ENCODE data around the gene ZSCAN10.

Gene ZSCAN10

DNA sequence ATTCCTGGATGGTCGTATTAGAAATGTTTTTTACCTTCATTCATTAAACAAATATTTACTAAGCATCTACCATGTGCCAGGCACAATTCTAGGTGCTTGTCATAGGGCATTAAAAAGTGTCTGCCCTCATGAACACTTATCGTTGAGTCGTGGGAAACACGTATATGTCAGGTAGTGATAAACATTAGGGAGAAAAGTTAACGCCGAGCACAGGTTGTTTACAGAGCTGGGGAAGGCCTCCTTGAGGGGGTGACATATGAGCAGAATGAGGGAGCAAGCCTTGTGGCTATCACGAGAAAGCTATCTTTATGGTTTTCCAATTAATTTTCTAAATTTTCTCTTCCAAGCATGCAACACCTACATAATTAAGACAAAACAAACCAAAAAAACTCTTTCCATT, 34.8 kb upstream of the ZSCAN10 start:
- DNase-seq: no peak

DNA sequence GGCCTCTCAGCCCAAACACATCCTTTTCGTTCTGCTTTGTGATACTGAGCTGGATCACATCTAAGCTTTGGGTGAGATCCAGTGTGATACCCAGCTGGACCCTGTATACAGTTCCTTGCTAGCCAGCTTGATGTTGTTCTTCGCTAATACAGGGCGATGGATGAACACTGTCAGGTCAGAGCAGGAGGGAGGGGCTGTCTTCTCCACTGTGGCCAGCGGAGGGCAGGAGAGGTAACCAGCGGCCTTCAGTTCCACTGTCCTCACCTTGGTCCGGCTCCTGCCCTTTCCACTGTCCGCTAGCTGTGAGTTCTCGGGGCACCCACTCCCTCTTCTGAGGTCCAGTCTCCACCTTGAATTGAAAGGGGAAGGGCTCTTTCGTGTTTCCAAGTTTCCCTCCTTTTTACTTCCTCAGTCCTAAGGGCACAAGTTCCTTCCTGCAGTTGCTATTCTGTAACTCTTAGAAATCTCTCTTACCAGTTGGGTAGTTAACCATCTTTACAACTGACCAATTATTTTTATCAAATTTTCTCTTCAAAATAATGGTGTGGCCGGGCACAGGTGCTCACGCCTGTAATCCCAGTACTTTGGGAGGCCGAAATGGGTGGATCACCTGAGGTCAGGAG, 32.8 kb upstream of the ZSCAN10 start:
- no peak for DNase-seq

DNA sequence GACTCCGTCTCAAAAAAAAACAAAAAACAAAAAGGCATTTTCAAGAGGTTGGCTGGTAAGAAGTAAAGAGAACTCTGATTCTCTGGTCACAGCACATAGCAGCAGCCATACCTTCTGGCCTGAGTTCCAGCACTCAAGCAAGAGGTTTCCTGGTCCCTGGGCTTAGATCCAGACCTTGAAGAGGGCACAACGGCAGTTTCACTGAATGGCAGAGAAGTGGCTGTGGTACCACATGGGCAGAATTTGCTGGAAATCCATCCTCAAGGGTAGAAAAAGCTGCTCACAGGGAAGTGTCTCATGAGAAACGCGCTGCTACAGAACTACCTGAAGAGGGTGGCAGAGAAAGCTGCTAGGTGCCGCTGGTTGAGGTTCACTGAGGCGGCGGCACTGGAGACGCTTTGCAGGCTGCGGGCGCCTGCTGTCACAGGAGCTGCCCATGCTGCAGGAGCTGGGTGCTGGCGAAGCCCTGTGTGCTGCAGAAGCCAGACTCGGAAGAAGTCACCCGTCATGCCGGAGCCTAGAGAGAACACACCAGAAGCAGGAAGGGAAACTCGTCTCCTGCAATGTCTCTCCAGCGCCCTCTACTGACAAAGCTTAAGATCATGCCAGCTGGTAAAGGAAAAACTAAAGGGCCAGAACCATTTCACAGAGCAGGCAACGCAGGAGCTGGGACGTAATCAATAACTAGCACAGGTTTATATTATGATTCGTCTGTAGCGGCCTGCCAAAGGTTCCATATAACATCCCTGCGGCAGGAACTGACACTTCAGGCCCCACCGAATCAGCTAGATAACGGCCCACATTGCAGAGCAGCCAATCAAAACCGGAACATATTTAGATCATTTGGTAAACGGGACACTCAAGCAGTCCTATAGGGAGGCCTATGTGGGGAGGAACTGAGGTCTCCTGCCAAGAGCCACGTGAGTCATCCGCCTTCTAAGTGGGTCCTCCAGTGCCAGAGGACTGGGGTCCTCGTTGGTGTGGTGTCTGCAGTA, 30.3 kb upstream of the ZSCAN10 start:
- DNase-seq: peak; percentile 61

DNA sequence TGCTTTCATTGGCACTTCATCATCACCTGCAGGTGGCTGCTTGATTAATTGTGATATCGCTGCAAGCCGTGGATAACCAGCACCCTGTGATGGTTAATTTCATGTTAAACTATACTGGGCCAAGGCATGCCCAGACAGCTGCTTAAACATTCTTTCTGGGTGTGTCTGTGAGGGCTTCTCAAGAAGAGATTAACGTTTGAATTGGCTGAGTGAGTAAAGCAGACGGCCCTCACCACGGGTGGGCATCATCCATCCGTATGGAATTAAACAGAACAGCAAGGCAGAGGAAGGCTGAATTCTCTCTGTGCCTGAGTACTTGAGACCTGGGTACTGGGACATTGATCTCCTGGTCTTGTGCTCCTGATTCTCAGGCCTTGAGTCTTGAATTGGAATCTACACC, 28.7 kb upstream of the ZSCAN10 start:
- DNase-seq: no peak

DNA sequence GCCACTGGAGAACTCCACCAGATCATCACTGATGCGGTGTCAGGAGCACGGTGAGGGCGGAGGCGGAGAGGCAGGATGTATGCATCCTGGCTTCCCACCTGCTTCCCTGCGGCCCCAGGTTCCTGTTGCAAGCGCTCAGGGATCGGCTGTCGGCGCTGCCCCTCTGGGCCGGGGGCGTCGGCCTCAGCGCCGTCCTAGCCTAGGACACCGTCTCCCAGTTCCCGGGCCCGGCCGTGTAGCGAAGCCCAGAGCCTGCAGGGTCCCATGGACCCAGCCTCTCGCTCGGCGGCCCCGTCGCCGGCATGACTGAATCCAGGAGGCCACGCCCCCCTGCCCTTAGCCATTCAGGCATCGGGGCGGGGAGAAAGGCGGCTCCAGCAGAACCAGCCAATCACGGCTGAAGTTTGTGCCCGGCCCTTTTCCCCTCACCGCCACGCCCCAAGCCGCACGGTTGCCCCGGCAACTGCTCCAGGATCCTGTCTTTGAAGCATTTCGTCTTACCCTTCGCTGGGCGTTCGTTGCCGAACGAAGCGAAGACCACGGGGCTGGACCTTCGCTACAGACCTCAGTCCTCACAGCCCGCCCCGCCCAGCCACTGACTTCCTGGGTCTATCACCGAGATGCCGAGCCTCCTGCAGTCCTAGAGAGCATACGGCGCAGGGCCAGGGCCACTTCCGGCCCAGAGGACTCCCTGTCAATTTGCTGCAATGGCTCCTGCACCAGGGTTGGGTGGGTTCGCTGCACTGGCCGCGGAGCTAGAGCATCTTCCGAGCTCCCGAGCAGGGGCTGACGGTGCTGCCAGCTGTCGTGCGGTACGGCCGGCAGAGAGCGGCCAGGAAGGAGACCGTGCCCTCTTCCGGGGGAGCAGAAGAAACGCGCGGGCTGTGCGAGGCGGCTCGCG, 25.1 kb upstream of the ZSCAN10 start:
- DNase-seq: peak; percentile 87

DNA sequence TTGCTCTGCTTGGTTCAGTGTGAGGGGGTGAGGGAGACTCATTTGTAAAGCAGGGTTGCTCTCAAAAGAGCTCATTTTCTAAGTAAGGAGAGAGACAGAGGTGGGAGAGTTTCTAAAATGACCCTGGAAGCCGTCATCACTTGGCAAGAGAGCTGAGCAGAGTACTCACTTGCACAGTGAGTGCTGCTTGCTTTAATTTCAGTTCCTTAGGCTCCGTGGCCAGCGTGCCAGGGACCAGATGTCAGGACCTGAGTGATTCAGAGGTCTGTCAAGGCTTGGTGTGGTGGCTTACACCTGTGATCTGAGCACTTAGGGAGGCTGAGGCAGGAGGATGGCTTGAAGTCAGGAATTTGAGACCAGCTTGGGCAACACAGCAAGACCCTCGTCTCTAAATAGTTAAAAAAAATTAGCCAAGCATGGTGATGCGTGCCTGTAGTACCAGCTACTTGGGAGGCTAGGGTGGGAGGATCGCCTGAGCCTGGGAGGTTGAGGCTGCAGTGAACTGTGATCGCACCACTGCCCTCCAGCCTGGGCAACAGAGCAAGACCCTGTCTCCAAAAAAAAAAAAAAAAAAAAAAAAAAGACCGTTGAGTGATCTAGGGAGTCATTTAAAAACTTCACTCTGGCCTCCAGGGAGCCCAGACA, 24.0 kb upstream of the ZSCAN10 start:
- DNase-seq: no peak

DNA sequence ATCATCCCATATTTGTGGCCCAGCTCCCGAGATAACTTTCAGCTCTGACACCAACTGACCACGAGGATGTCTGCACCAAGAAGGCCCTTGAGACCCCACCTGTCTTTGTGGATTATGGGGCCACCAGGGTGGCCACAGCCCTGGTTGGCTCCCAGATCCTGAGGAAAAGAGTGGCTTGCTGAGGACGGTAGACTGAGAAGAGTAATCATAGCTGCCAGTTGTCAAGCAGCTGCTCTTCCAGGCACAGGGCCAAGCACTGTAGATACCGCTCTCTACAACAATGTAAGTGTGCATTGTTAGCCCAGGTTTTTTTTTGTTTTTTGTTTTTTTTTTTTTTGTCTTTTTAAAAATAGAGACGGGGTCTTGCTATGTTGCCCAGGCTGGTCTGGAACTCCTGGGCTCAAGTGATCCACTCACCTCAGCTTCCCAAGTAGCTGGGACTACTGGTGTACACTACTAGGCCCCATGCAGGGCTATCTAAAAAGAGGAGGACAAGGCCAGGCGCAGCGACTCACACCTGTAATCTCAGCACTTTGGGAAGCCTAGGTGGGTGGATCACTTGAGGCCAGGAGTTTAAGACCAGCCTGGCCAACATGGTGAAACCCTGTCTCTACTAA, 22.9 kb upstream of the ZSCAN10 start:
- DNase-seq: no peak

DNA sequence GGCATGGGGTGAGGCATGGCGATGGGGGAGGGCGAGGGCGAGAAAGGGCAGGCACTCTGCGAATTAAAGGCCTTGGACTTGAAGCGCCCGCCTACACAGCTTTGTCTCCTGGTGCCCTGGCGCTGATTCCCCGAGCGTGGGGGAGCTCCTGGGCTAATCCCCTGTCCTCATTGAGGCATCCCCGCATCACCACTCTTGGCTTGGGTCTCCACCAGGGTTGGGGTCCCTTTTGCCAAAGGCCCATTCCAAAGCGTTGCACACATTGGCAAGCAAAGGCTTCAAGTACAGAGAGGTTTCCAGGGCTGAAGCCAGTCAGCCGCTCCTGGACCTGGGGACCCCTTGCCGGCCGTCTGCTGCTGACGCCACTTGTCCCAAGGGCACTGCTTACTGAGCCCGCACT, 21.3 kb upstream of the ZSCAN10 start:
- DNase-seq: no peak

DNA sequence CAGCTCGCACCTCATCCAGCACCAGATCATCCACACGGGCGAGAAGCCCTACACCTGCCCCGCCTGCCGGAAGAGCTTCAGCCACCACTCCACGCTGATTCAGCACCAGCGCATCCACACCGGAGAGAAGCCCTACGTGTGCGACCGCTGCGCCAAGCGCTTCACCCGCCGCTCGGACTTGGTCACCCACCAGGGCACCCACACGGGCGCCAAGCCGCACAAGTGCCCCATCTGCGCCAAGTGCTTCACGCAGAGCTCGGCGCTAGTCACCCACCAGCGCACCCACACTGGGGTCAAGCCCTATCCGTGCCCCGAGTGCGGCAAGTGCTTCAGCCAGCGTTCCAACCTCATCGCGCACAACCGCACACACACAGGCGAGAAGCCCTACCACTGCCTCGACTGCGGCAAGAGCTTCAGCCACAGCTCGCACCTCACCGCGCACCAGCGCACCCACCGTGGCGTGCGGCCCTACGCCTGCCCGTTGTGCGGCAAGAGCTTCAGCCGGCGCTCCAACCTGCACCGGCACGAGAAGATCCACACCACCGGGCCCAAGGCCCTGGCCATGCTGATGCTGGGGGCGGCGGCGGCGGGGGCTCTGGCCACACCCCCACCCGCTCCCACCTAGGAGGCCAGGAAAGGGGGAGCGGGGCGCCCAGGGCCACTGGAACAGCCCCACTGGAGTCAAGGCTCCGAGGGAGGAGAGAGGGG, 20.8 kb upstream of the ZSCAN10 start:
- DNase-seq: no peak

DNA sequence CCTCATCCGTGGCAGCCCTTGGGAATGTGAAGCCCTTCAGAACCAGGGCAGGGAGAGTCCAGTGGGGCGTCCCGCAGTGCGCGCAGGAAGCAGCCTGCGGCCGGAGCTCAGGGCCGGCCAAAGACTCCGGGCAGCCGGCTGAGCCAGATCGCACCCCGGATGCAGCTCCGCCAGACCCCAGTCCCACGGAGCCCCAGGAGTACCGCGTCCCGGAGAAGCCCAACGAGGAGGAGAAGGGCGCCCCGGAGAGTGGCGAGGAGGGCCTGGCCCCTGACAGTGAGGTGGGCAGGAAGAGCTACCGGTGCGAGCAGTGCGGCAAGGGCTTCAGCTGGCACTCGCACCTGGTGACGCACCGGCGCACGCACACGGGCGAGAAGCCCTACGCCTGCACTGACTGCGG, 20.2 kb upstream of the ZSCAN10 start:
- no peak for DNase-seq

DNA sequence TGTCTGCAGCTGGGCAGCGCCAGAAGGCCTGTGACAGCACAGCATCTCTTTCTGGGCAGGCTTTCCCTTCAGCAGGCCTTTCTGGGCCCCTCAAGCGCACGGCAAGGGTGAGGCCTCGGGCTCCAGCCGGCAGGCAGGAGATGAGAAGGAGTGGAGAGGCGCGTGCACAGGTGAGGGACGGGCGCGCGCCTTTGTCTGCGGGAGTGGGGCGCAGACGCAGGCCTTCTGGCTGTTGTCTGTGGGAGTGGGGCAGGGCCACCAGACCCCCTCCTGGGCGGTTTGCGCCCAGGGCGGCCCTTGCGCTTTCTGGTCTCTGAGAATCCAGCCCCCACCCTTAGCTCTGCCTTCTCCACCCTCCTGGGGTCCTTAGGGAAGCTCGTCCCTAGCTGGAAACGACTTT, 19.8 kb upstream of the ZSCAN10 start:
- no peak for DNase-seq

DNA sequence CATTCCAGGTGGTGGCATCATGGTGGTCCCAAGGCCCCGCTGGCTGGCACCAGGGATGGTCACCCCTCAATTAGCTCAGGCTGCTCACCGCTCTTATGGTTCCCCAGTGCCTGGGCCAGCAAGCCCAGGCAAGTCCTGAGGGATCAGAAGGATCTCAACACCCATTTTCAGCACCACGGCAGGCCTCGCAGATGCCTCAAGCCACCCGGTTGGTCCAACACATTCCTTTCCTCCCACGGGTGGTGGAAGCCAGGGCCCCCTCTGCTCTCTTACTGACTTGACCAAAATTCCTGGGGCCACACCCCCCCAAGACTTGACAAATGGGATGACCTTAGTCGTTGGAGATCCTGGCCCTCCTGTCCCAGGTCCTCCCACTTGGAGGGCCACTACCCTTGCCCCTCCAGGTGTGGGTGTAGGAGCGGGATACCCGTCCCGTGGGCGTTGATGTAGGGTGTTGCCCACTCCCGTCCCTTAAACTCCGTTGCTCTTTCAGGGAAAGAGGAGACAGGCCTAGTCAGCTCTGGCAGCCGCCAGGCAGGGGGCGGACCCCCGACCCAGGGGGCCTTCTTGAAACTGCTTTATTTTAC, 19.2 kb upstream of the ZSCAN10 start:
- no peak for DNase-seq

DNA sequence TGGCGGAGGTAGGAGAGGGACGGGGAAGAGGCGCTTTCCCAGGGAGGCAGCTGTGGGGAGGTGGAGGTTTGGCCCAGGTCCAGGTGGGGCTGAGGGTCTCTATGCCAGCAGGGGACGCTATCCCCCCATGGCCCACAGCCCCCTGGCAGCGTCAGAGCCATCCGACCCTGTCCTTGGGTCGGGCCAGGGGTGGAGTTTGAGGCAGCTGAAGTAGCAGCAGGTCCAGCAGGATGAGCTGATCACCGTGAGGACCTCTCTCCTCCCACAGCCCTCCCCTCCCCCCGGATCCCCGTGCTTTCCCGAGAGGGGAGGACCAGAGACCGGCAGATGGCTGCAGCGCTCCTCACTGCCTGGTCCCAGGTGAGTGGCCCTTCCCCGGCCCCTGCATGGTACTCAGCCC, 16.5 kb upstream of the ZSCAN10 start:
- DNase-seq: no peak

DNA sequence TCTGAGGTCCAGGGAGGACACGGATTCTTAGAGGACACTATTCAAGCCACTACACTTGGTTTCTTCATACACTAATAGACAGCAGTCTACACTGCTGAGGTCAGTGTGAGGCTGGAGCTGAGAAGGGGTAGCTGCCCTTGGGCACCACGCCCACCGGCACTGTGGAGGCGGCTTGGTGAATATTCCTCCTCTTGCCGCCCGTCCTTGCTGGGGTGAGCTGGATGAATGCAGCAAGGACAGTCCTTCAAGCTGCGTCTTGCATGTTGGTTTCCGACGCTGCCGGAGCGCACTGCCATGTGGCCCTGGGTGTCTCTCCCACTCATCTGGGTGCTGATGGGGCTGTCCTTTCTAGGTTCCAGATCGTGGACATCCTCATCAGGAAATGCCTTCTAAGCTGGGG, 15.9 kb upstream of the ZSCAN10 start:
- DNase-seq: no peak

DNA sequence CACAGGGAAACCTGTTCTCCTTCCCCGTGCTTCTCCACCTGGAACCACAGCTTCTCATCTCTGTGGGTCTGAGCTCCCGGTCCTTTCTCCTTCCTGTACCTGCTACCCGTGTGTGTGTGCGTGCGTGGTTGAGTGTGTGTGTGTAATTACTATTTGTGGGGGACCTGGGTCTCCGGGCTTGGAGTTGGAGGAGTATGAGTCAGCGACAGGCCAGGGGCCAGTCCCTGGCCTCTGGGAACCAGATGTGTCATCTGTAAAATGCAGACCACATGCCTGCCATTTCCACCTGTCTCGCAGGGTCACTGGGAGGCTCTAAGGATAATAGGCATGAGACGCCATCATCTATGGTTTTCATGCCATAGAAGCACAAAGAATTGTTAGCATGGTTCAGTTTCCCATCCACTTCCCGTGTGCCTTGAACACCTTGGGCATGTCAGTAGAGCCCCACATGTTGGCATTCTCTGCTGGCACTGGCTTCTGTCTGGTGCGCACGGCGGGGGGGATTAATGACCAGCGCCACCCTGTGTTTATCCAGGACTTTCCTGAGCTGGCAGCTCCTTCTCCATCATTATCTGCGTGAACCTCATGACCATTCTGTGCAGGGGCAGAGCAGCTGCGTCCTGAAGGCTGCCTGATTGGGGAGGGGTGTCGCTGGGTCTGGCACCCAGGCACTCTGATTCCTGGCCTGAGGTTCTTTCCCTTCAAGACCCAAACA, 14.8 kb upstream of the ZSCAN10 start:
- DNase-seq: no peak

DNA sequence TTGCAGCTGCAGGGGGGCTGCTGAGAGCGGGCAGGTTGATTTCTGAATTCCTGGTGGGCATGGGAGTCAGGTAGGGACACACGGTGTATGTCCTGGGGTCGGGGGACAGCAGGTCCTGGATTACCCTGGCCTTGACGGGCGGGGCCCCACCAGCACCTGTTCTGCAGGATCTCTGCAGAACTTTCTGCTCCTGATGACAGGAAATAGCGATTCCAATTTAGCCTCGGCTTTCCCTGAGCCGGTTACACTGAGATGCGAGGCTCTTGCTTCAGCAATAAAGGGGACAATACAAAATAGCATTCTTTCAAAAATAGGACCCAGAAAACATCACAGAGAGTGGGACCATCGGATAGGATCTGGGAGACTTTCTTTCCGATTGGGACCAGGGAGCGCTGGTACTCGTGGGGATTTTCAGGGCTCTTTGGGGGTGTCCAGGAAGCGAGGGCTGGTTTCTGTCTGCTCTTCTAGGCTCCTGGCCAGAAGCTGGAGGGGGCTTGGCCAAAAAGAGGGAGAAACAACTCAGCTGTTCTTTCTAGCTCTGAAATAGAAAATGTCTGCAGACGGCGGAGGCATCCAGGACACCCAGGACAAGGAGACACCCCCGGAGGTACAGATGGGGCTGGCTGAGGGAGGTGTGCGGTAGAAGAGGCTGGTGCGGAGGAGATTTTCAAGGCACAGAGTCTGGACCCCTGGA, 13.9 kb upstream of the ZSCAN10 start:
- DNase-seq: no peak

DNA sequence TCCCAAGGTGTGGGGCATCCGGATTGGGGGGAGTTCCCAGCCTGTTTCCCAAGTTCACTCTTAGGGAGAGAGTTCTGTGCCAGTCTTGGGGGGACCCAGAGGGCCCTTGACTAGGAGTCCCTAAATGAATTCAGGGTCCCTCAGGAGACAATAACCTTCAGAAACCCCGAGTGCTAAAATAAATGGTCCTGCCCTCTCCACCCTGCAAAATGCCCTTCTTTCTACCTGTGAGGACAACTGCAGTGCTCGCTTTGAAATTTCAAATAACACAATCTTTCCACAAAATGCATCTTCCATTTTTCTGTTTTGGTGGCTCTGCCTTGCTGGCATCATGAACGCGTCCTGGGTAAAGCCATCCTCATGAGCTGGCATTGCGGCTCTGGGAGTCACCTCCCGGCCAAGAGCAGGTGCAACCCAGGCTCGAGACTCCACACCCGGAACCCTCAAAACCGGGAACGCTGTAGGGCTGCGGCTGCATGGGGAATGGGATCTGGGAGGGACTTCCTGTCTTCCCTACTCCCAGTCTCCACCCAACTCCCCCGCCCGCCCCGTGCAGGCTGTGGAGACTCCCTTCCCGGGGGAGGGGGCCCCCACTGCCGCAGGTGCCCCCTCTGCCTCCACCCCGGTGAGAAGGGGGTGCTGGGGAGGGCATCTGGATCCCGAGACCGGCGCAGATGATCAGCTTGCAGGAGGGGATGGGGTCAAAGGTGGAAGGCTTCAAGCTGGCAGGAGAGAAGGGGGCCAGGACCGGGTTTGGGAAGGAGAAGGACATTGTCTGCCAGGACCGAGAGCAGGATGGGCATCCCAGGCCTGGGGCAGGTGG, 13.2 kb upstream of the ZSCAN10 start, which contains the start of gene ZNF205:
ZNF205 (plus strand) TSS at position 529 of the 823 bp plus-strand sequence. CDS start 845 bp downstream, outside the sequence.
- peak; percentile 63 for DNase-seq

DNA sequence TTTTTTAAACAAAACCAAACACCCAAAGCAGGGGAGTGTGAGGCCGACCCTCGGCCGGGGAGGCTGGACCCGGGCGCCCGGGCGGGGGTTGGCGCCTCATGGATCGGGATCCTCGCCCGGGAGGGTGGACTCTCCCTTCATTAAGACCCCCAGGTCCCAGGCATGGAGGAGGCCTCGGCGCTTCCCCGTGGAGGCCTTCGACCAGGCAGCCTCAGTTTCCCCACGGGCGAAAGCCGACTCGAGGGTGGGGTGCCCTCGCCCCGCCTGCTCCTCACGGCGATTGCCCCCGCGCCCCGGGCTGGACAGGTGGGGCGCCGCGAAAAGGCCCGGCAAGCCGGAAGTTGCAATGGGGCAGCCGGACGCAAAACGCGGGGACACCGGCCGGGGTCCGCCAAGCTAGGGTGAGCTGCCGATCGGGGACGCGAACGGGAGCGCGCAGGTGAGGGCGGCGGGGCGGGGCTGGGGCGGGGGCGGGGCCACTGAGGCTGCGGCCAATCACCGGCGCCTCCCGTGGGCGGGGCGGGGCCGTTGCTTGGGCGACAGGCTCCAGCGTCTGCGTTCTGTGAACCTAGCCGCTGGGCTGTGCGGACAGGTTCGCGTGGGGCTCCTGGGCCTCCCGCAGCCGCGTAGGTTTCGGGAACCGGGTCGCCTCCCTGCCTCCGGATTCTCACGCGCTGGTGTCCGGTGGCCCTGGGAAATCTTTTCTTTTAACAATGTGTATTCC, 7.3 kb upstream of the ZSCAN10 start:
- DNase-seq: peak; percentile 61

All from NCI-H510A treated with DMSO at 0.1 percent for 48 hours (cell line).